Hematopoietic multipotent progenitor cell treated with erythropoietin and hydrocortisone succinate and interleukin-3 and kit ligand, for 8 days (in vitro differentiated cells): Measurements from ENCODE around the gene XDH.

ENCODE experiments used
- DNase-seq: peaks from one replicate; pipeline ENCODE4 v3.0.0-alpha.2; 2015

Gene XDH

GRCh38 chr2:31414601-31415241 is at the start of gene XDH:
TSS of gene XDH (minus strand) at chr2:31414742. CDS start at chr2:31414666, 76 bp downstream.
- no peak for DNase-seq

GRCh38 chr2:31457651-31458050 is 43.1 kb upstream of the XDH start:
- DNase-seq: no peak

GRCh38 chr2:31446848-31447247 is 32.3 kb upstream of the XDH start:
- no peak for DNase-seq

GRCh38 chr2:31442376-31442775 is 27.8 kb upstream of the XDH start:
- DNase-seq: no peak

GRCh38 chr2:31440764-31441163 is 26.2 kb upstream of the XDH start:
- DNase-seq: no peak

- DNase-seq: no peak
Measured at GRCh38 chr2:31434911-31435310, 20.4 kb upstream of the XDH start.

- no peak for DNase-seq
Measured at GRCh38 chr2:31433541-31433940, 19.0 kb upstream of the XDH start.

- DNase-seq: no peak
Measured at GRCh38 chr2:31430439-31431165, 16.1 kb upstream of the XDH start.

- DNase-seq: no peak
Measured at GRCh38 chr2:31429759-31430438, 15.4 kb upstream of the XDH start.

- DNase-seq: no peak
Measured at GRCh38 chr2:31429040-31429439, 14.5 kb upstream of the XDH start.

- DNase-seq: no peak
Measured at GRCh38 chr2:31428001-31428418, 13.5 kb upstream of the XDH start.

- DNase-seq: no peak
Measured at GRCh38 chr2:31426096-31426495, 11.6 kb upstream of the XDH start.

GRCh38 chr2:31421634-31422033 is 7.1 kb upstream of the XDH start:
- DNase-seq: no peak

- DNase-seq: no peak
Measured at GRCh38 chr2:31420936-31421335, 6.4 kb upstream of the XDH start.

GRCh38 chr2:31419386-31419785 is 4.8 kb upstream of the XDH start:
- no peak for DNase-seq

GRCh38 chr2:31415421-31415820 is 879 bp upstream of the XDH start:
- DNase-seq: no peak

- no peak for DNase-seq
Measured at GRCh38 chr2:31413862-31414550, 536 bp downstream of the XDH start.

GRCh38 chr2:31413025-31413424 is 1.5 kb downstream of the XDH start:
- no peak for DNase-seq

- DNase-seq: no peak
Measured at GRCh38 chr2:31411771-31412170, 2.8 kb downstream of the XDH start.

- DNase-seq: no peak
Measured at GRCh38 chr2:31406593-31407385, 7.8 kb downstream of the XDH start.

GRCh38 chr2:31404827-31405226 is 9.7 kb downstream of the XDH start:
- no peak for DNase-seq

GRCh38 chr2:31404302-31404701 is 10.2 kb downstream of the XDH start:
- DNase-seq: peak; percentile 16

- no peak for DNase-seq
Measured at GRCh38 chr2:31402388-31402787, 12.2 kb downstream of the XDH start.
